Panc1 (cell line): ENCODE measurements around the gene RASGEF1B. TPM values are rescaled to one million over a fixed set of nuclear protein-coding genes. Genes with fewer than 3 reads are reported as not detected.

ENCODE experiments used
- ATAC-seq: fragments of 200-7000 bp; cut with Tn5 transposase; 2 replicates; pipeline ENCODE4 v1.9.1; 2020; ENCODE audit warnings: mild to moderate bottlenecking, moderate library complexity
- BruUV-seq: library from RNA; stranded (reverse); fragments of 400-500 nt; replicated peaks from 2 replicates; lab custom pipeline; 2021; lab: Mats Ljungman, UMichigan
- CTCF ChIA-PET: fragments of 300-600 bp; sonication (Branson Sonifier 250); formaldehyde crosslinking; loops from one replicate; lab custom pipeline; 2022; ENCODE audit warnings: antibody characterized with exemption; lab: Charles Lee
- POLR2A ChIA-PET: fragments of 300-600 bp; sonication (Branson Sonifier 250); formaldehyde crosslinking; loops from one replicate; lab custom pipeline; 2022; ENCODE audit warnings: antibody characterized with exemption; lab: Charles Lee
- DNase-seq: peaks from one replicate; pipeline ENCODE4 v3.0.0-alpha.2; 2010; ENCODE audit warnings: low read depth, low spot score
- H3K27ac ChIP-seq: 2 replicates; pipeline ENCODE4 v1.5.1; 2011; ENCODE audit warnings: mild to moderate bottlenecking, low read length, inconsistent platforms
- H3K27me3 ChIP-seq: fragments of 200-500 bp; sonication (Bioruptor generic); 2 replicates; pipeline ENCODE4 v1.6.0; 2014; ENCODE audit warnings: low read length, inconsistent platforms; ENCODE audit not compliant: control insufficient read depth, insufficient read depth
- H3K36me3 ChIP-seq: fragments of 200-500 bp; sonication (Bioruptor generic); 2 replicates; pipeline ENCODE4 v1.5.1; 2014; ENCODE audit warnings: inconsistent platforms, mild to moderate bottlenecking, low read length, moderate library complexity; ENCODE audit not compliant: control insufficient read depth, insufficient read depth
- H3K4me1 ChIP-seq: 2 replicates; pipeline ENCODE4 v1.5.1; 2011; ENCODE audit warnings: inconsistent platforms, mild to moderate bottlenecking, low read length, moderate library complexity; ENCODE audit not compliant: control insufficient read depth, insufficient read depth
- H3K4me3 ChIP-seq, 2 experiments: 2 replicates each; pipeline ENCODE4 v1.5.1; 2011 to 2012; ENCODE audit warnings: low read depth in 2 of 2, low read length in 2 of 2, mild to moderate bottlenecking in 2 of 2, inconsistent platforms in 1 of 2, moderate library complexity in 1 of 2
- H3K9me3 ChIP-seq: fragments of 200-500 bp; sonication (Bioruptor generic); 2 replicates; pipeline ENCODE4 v1.5.1; 2014; ENCODE audit warnings: low read depth, mild to moderate bottlenecking, inconsistent platforms, low read length, moderate library complexity; ENCODE audit not compliant: control insufficient read depth, insufficient read depth
- CTCF ChIP-seq: fragments of 450-650 bp; IDR thresholded peaks from 2 replicates; pipeline ENCODE4 v1.5.1; 2017; ENCODE audit warnings: mild to moderate bottlenecking
- POLR2AphosphoS5 ChIP-seq: IDR thresholded peaks from 2 replicates; pipeline ENCODE4 v1.6.1; 2012; ENCODE audit warnings: mild to moderate bottlenecking, low read depth, low read length, moderate library complexity
- REST ChIP-seq, 2 experiments: IDR thresholded peaks; 2 replicates each; pipeline ENCODE4 v1.6.1; 2011 to 2012; ENCODE audit warnings: low read depth in 2 of 2, control low read depth in 1 of 2, low read length in 1 of 2, mild to moderate bottlenecking in 1 of 2, moderate library complexity in 1 of 2; ENCODE audit not compliant: insufficient read depth in 1 of 2
- SIN3A ChIP-seq: IDR thresholded peaks from 2 replicates; pipeline ENCODE4 v1.6.1; 2012; ENCODE audit warnings: low read depth, mild to moderate bottlenecking, low read length, moderate library complexity, borderline replicate concordance; ENCODE audit not compliant: insufficient read depth
- TCF7L2 ChIP-seq: IDR thresholded peaks from 2 replicates; pipeline ENCODE4 v1.6.1; 2011; ENCODE audit warnings: mild to moderate bottlenecking, low read depth, low read length, inconsistent platforms
- in situ Hi-C: cut with HindIII; loops from 2 replicates; pipeline ENCODE4 v1.10.0; 2016; ENCODE audit warnings: low sequenced_read_pairs, low pct_unique_long_range_greater_than_20kb
- intact Hi-C: fragments of 100-400 bp; cut with micrococcal nuclease; formaldehyde crosslinking; loops from one replicate; pipeline ENCODE4 v1.10.0; 2022; ENCODE audit not compliant: unreplicated experiment
- total RNA-seq: library from RNA; stranded (reverse); gene quantifications from one replicate; pipeline ENCODE4 v1.2.1, GENCODE V29; 2021; ENCODE audit not compliant: unreplicated experiment

The RASGEF1B gene
- total RNA-seq, 1 experiment from 2014 or later = not detected

GRCh38 chr4:81498046-81498445, 26.3 kb upstream of the RASGEF1B start:
- Histone ChIP-seq H3K4me1 (no peaks in the 10 kb centered on the region), H3K27me3 (no peaks in the 10 kb centered on the region), H3K4me3 (no peak overlapping the region), H3K27ac (no peak overlapping the region), H3K9me3 (no peaks in the 10 kb centered on the region), H3K36me3 (no peaks in the 10 kb centered on the region)
- no peak for TF ChIP-seq SIN3A
- TF ChIP-seq CTCF = no peak
- no peak for TF ChIP-seq TCF7L2
- TF ChIP-seq POLR2AphosphoS5 = no peak
- no peak for TF ChIP-seq REST (IDR thresholded peaks at IDR 0.05; ENCODE audit: insufficient read depth in 1 of 2, low read depth in 2 of 2, low read length in 1 of 2)
- ChIA-PET CTCF (no interaction called here), POLR2A (no interaction called here)
- intact Hi-C loops = no loop called here
- no peak for ATAC-seq
- DNase-seq = no peak
- no TSS peak for BruUV-seq
- in situ Hi-C loops = no loop called here

- Histone ChIP-seq H3K4me1 (no peaks in the 10 kb centered on the region), H3K36me3 (no peaks in the 10 kb centered on the region), H3K27me3 (no peaks in the 10 kb centered on the region), H3K9me3 (no peaks in the 10 kb centered on the region), H3K27ac (no peak overlapping the region), H3K4me3 (no peak overlapping the region)
- intact Hi-C loops (no loop called here), in situ Hi-C loops (no loop called here)
- BruUV-seq = no TSS peak
- no peak for DNase-seq
- ChIA-PET POLR2A (no interaction called here), CTCF (no interaction called here)
- TF ChIP-seq CTCF = no peak
- no peak for TF ChIP-seq REST (IDR thresholded peaks at IDR 0.05; ENCODE audit: insufficient read depth in 1 of 2, low read depth in 2 of 2, low read length in 1 of 2)
- TF ChIP-seq TCF7L2 = no peak
- ATAC-seq = no peak
Measured at GRCh38 chr4:81495345-81495744, 23.6 kb upstream of the RASGEF1B start.
